ENCODE measurements around the gene SORBS2. TPM values are rescaled to one million over a fixed set of nuclear protein-coding genes. Genes with fewer than 3 reads are reported as not detected.

SORBS2 gene
- total and polyA plus RNA-seq, 2 of the 8 experiments (the other 6 are each of a cell fraction or from before 2014, with no cell fraction given): 73.0 to 87.1 TPM

DNA sequence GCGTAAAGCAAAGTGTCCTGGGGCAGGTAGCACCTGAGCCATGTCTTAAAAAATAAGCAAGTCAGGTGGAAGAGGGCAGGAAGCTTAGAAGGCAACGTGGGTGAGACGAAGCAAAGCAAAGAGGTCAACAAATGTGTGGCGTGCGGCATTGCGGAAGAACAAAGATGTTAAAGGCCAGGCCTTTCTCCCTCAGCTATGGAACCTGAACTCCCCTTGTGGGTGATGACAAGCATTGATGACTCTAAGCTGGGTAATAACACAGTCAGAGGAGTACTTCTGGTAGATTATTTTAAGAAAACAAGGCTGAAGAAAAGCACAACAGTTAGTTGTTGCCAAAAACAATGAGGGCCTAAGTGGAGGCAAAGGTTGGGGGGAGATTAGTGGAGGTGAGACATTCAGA is 29.0 kb upstream of the SORBS2 start (continued):
- TF ChIP-seq EZH2 (IDR thresholded peaks at IDR 0.05; ENCODE audit: low read depth, low read length, severe bottlenecking) (no peak), MAX (IDR thresholded peaks at IDR 0.05) (no peak), RNF2 (IDR thresholded peaks at IDR 0.05; ENCODE audit: borderline replicate concordance, low read depth, low read length, missing control alignments, poor library complexity, severe bottlenecking) (no peak), SRF (IDR thresholded peaks at IDR 0.05; ENCODE audit: low read depth, low read length) (no peak), BRCA1 (IDR thresholded peaks at IDR 0.05; ENCODE audit: low read depth, low read length) (no peak), SIX5 (IDR thresholded peaks at IDR 0.05; ENCODE audit: low read depth, low read length) (no peak), NANOG (IDR thresholded peaks at IDR 0.05; ENCODE audit: insufficient read depth, low read depth, low read length, poor library complexity, severe bottlenecking) (no peak)
